NCI-H1436 treated with DMSO at 0.1 percent for 48 hours (cell line): ENCODE measurements around the gene GAPVD1.
"Not testable (repeated sequence)": the region's sequence is repeated elsewhere in the genome, so short reads cannot be mapped to it uniquely, and the experiment has no call there.

Experiments
- DNase-seq: peaks from one replicate; lab custom pipeline; 2025; lab: John Stamatoyannopoulos, UW

The GAPVD1 gene

DNA sequence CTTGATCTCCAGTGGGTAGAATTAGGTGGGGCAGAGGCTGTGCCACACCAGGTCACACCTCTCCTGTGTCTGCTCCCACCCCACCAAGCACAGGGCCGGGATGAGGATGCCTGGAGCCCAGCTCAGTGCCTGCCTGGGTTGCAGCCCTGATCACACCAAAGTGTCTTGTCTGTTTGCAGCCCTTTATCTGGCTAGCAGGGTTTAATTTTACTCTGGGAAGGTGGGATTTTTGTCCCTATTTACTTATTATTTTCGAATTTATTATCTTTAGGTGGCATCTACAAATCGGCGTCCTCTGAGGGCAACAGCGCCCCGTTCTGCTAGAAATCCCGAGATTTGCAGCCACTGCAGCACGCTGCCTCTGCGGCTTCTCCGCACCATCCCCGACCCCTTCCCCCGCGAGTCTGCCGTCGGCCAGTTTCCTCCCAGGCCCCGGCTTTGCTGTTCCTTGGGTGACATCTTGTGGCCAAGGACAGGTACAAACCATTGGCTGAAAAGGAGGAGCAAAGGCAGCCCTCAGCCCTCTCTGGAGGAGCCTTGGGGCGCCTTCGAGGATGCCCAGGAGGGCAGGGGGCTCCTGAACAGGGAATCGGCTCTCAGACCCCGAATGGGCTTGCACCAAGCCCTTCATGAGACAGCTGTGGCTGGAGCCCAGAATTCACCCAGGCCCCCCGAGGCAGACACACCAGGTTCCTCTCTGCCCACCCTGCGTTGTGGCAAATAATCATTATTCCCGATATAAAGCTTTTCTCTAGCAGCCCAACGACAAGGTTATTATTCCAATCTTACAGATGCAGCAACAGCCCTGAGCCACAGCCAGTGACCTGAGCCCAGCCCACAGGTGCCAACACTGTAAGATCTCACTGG, 113.0 kb downstream of the GAPVD1 start:
- DNase-seq: no peak

DNA sequence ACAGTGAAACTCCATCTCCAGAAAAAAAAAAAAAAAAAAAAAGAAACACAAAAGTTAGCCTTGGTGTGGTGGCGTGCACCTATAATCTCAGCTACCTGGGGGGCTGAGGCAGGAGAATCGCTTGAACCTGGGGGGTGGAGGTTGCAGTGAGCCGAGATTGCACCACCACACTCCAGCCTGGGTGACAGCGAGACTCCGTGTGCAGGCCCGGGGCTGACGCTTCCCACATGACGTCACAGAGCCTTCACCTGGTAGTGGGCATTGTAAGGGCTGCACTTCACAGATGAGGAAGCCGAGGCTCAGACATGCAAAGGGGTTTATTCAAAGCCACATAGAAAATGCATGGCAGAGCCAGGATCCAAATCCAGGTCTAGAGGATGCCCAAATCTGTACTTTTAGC, 114.2 kb downstream of the GAPVD1 start:
- DNase-seq: no peak

DNA sequence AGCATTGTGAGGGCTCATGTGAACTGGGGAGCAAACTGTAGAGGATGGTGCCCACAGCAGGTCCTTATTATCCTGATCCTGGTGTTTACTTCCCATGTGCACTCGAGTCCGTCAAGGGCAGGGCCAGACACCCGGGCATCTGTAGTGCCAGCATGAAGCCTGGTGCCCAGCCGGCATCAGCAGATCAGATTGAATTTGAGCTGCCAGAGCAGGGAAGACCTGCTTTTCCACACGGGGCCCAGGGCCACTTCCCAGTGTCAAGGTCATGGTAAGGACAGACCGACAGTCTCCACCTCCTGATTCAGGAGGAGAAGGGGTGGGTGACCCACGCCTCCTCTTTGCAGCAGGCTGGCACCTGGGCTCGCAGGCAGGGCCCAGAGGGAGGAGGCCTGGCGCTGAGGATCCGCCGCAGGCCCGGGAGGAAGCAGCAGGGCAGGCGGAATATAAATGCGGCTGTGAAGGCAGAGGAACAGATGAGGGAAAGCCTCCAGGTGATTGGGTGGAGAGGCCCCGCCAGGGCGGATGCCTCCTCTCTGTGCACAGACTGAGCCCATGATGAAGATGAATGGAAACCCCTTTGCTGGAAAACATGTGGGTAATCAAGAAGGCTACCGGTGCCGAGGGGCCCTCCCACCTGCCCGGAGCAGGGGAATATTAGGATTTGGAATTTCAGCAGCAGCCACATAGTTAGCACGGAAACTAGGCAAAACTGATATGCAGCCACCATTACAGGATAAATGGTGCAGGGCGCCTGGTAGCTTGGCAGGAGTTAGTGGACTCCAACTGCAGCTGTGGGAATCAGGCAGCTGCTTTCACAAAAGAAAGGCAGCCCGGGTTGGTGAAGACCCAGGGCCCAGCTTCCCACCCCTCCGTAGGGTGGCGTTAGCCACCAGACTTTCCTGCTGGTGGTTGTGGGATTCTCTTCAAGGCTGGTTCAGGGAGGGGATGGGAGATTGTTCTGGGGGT, 114.9 kb downstream of the GAPVD1 start:
- DNase-seq: no peak

DNA sequence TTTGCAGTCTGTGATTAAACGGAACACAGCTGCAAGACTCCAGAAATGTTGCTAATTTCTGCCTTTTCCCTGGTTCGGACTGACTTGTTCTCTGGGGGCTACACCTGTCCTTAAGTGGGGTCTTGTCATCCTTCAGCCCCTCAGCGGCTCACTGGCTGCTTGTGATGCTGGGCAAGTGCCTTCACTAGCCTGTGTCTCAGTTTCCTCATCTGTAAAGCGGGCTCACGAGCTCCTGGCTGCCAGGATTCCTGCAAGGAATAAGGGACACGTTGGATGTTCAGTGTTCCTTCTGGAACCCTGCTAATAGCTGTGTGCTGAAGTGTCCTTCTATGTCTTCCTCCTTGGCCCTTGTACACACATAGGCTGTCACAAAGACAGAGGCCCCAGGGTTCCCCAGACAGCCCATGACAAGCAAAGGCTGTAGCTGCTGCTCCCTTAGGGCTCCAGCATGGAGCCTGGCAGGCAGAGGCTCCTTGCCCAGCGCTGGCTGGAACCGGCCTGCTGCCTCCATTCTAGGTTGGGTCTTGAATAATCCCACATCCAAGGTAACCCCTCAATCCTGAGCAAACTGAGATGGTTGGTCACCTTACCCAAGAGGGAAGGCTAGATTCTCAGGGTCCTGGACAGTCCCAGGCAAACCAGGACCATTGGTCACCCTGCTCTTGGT, 116.1 kb downstream of the GAPVD1 start:
- no peak for DNase-seq

DNA sequence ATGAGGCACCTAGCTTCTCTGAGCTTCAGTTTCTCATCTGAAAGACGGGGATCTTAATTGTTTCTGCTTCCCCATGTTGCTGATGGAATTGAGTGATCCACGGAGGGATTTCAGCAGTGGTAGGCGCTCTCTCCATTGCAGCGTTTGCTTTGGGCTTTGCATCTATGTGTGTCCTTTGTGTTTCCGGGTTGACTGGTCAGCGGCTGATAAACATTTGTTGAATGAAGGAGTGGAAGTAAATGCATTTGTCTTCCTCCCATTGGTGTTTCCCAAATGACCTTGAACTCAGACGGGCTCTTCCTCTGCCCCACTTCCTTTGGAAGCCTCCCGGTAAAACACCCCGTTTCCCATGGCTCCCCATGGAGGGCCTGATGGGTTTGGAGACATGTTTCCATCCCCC, 117.2 kb downstream of the GAPVD1 start:
- no peak for DNase-seq

DNA sequence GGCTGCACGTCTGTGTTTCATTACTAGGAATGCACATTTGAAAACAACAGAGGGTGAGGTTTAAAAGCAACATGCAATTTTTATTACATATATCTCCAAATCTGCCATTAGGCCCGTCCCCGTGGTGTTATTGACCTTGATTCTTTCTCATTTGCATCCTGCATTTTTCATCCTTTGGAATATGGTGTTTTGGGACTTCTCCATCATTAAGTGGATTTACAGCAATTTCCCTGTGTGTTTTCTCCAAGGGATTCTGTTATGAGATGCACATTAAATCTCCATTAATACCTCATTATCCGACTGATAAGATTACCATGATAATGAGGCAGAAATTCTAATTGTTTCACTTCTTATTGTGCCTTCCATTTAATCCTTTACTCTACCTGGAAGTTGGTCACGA, 117.6 kb downstream of the GAPVD1 start:
- DNase-seq: no peak

DNA sequence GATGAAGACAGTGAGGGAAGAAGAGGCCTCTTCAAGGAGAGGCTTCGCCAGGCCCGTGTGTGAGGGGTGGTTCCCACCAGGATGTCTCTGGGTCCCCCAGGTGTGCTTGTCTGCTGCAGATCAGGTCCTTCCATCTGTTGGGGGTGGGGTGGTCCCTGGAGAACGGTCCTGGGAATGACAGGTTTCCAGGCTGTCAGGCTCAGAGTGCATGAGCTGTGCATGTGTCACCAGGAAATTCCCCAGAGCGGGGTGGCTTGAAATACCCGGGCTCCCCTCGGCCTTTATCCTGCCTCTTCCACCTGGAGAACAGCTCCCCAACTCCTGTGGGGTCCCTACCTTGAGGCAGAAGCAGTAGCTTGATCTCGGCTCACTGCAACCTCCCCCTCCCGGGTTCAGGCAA, 118.8 kb downstream of the GAPVD1 start:
- DNase-seq: no peak

DNA sequence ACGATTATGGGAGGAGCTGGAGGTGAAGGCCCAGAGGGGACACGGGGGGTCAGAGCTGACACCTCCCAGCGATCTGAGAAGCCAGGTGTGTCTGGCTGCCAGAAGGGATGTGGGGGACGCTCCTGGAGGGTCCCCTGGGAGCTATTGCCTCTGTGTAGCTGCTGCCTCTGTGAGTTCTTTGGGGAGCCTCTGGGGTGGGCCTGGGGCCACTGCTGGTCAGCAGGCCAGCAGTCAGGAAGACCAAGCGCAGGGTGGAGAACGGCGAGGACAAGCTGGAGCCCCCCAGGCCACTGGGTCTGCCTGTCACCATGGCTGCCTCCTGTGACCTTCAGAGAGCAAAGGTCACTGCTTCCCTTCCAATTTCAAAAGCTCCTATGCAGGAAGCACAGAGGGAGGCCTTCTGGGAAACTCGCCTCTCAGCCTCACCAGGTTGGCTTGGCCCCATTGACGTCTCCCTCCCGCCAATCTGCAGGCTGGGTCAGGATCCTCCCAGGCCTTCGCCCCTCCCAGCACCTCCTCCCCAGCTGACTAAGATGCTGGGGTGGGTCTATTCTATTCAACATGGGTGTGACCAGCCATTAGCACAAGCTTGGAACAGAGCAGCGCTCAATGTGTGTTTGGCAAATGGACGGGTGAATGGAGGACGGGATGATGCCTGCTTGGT, 126.4 kb downstream of the GAPVD1 start:
- DNase-seq: no peak

DNA sequence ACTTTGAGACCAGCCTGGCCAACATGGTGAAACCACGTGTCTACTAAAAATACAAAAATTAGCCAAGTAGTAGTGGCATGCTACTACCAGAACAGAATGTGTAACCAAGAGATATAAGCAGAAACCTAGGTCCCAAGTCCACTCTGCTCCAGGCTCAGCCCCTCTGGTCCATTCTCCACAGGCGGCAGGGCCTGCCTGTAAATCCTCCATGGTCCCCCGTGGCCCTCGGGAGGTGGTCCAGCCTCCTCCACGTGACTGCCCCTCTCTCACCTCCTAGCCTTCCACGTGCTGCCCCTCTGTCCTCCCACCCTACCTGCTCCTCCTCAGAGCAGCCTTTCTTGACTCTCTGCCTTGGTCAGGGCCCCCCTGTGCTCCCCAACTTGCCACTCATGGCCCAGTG, 127.4 kb downstream of the GAPVD1 start:
- no peak for DNase-seq

DNA sequence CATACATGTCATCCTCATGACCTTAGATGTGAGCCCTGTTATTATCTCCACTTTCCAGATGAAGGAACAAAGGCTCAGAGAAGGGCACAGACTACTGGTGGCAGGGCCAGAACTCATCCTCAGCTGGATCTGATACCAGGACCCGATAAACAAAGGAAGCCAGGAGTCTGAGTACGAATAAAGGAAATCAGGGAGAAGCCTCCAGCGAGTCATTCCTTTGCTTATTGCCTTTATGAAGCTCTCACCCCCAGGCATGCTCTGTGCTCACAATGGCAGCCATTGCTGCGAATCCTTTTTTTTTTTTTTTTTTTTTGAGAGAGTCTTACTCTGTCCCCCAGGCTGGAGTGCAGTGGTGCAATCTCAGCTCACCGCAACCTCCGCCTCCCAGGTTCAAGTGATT, 130.1 kb downstream of the GAPVD1 start:
- DNase-seq: no peak

DNA sequence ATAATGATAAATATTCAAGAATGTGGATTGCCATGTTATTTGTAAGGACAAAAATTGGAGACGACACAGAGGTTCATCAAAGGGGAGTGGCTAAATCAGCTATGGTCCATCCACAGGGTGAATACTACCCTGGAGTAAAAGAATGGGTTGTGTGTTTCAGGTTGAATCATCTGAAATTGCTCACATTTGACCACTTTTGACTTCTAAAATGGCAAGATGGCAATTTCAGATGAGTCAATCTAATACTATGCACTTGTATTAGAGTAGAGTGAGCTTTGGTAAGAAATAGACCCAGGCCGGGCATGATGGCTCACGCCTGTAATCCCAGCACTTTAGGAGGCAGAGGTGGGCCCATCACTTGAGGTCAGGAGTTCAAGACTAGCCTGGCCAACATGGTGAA, 131.8 kb downstream of the GAPVD1 start:
- DNase-seq: no peak

DNA sequence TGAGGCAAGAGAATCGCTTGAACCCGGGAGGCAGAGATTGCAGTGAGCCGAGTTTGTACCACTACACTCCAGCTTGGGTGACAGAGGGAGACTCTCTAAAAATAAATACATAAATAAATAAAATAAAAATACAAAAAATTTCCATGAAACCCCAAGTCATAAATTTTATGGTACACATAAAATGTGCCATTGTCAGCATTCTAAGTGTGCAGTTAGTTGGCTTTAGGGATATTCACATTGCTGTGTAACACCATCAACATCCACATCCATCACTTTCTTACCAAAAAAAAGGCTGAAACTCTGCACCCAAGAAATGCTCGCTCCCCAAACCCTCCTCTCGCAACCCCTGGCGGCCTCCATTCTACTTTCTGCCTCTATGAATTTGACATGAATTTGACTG, 135.2 kb downstream of the GAPVD1 start:
- DNase-seq: no peak

DNA sequence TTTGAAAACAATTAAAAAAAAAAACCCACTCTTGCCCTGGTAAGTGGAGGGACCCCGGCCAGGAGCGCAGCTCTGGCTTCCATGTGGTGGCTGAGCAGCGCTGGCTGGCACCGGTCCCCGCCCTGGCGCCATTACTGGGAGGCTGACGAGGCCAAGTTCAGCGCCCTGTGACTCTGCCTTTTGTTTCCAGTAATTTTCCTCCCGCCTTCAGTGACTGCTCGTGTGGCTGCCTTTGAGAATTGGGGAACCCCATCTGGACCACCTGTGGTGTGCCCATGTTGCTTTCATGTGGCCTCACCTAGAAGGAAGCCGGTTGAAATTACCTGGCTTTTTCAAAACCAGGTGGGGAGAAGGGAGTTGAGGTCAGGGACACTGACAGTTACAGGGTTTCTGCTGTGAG, 136.1 kb downstream of the GAPVD1 start:
- DNase-seq: no peak

DNA sequence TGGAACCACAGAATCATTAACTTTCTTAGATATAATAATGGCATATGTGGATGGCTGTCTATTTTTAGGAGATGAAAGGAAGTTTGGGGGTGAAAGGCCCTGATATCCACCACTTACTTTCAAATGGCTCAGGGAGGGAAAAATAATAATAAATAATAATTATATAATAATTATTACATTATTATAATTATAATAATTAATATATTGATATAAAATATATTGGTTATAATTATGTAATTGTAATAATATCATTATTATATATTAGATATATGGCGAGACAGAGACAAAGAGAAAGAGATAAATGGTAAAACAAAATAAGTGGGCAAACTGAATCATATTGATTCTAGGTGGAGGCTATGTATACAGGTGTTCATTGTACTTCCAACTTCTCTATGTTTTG, 136.6 kb downstream of the GAPVD1 start:
- no peak for DNase-seq

DNA sequence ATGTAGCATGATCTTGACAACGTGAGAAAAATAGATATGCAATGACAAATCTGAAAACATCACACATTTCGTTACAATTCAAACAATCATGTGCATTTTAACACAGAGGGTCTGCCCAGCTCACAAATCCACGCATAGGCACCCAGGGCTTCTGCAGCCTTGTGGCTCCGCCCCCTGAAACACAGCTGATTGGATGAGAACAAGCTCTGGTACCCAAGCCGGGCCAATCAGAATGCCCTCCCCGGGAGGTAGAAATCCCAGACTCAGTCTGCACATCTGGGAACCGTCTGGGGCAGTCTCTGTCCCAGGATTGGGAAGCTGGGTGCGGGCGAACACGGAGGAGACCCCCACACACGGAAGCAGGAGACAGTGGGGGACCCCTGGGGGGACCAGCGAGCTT, 137.5 kb downstream of the GAPVD1 start:
- no peak for DNase-seq

DNA sequence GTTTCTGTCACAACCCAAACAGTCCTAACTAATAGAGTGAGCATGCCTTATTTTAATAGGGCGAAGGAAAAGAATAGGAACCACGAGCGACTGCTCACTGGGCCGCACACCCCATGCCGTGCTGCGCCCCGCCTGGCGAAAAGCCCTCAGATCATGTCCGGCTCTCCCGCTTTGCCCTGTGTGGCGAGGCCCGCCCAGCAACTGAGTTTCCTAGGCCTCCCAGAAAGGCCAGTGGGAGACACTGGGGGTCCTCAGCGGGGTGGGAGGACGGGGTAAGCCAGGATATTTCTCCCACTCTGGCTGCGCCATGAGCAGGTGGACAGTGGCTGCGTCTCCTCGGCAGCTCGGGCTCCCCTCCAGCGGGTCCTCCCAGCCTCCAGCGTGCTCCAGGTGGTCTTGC, 138.0 kb downstream of the GAPVD1 start:
- DNase-seq: no peak

DNA sequence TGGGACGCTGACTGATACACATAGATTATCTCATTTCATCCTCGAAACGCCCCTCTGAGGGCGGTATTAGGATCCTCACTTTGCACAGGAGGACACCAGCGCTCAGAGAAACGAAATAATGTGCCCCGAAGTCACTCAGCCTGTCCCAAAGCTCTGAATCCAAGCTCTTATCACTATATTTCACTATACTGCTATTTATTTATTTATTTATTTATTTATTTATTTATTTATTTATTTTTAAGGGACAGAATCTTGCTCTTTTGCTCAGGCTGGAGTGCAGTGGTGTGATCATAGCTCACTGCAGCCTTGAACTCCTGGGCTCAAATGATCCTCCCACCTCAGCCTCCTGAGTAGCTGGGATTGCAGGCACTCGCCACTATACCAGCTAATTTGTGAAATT, 138.6 kb downstream of the GAPVD1 start:
- not testable (repeated sequence) for DNase-seq

DNA sequence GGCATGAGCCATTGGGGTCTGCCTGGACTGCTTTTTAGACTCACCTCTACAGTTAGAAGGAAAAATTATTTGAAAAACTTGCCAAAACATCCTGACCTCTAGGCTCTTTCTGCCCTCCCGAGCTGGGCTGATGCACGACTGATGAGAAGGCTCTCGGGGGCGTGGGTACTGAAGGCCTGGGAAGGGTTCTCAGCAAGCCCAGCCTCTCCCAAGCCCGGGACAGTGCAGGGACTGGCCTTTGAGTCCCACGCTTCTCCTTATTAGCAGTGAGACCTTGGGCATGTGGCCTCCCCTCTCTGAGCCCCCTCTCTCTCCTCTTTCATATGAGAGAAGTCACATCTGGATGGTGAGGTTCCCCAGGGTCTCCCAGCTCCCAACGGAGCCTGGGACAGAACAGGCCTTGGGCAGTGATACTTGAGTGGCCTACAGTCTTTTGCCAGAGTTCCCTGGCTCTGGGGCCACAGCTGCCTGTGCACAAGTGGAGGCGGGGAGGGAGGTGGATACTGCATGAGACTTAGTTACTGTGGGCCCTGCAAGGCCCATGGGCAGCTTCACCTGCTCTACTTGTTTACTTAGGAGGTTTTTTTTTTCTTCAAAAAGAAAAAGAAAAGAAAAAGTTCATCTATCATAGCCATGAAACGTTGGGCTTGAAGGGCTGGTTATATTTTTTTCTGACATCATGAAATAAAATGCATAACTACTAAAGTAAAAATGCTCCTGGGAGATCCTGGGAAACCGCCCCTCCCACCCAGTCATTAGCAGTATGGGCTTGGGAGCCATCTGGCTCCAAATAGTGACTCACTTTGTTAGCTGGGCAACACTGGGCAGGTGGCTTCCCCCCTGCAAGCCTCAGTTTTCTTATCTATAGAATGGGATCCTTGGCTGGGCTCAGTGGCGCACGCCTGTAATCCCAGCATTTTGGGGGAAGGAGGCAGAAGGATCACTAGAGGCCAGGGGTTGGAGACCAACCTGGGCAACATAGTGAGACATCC, 139.4 kb downstream of the GAPVD1 start:
- DNase-seq: no peak

DNA sequence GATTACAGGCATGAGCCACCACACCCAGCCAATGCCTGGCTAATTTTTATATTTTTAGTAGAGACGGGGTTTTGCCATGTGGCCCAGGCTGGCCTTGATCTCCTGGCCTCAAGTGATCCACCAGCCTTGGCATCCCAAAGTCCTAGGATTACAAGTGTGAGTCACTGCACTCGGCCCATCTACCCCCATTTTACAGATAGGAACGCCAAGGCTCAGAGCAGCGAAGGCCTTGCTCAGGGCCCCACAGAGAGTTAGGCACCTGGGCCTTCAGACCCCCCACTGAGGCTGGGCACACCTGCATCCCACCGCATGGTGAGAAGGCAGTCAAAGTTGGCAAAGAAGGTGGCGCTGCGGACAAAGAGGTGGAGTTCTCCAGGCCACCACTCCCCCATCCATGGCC, 143.1 kb downstream of the GAPVD1 start:
- DNase-seq: no peak

DNA sequence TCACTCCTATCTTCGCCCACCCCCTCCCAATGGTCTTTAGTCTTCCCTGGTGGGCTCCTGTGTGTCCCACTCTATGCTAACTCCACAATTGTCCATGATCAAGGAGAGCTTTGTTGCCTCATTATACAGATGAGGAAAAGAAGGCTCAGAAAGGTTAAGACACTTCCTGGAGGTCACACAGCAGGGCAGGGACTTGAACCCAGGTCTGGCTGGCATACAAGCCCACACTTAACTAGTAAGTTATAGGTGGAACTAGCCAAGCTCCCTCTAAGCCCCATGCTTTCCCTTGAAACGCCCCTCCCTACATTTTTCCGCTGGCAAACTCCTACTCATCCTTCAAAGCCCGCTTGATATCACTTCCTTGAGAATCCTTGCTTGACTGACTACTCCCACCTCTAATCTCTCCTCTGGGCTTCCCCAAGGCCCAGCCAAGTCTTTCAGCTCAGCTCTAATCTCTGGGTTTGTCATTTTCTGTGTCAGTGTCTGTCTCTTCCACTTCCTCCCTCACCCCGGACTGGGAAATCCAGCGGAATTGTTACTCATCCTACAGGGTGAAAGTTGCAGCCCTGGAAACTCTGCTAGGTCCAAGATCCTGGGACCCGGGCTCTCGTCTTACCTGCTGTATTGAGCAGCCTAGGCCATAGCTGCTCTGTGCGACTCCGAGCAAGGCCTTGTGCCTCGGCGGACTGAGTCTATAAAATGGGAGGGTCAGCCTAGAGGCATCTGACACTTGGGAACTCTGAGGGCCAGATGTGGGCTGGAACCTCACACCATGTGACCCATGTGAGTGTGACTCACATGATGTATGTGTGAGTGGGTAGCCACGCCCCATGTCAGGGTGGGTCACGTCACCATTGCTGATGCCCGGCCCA, 144.5 kb downstream of the GAPVD1 start:
- no peak for DNase-seq
